Right lobe of liver (tissue), 6 donors: Measurements from ENCODE around the gene BBX. TPM values are rescaled to one million over a fixed set of nuclear protein-coding genes. Genes with fewer than 3 reads are reported as not detected.

ENCODE experiments used
- ATAC-seq, 4 donors: fragments of 200-7000 bp; cut with Tn5 transposase; one replicate each; pipeline ENCODE4 v1.9.1; 2020; ENCODE audit warnings: mild to moderate bottlenecking in 4 of 4, moderate library complexity in 4 of 4
- DNase-seq, 3 donors: peaks; one replicate each; pipeline ENCODE4 v3.0.0-alpha.2; 2020
- H3K27ac ChIP-seq, 3 donors: fragments of 200-600 bp; one replicate each; pipeline ENCODE4 v1.8.0; 2022
- H3K27me3 ChIP-seq, 2 donors: fragments of 200-600 bp; one replicate each; pipeline ENCODE4 v1.8.0; 2022
- H3K36me3 ChIP-seq, 4 donors: fragments of 200-600 bp; sonication (generic) in 1 of 4; one replicate each; pipeline versions ENCODE4 v1.5.1 to v1.8.0; 2017 to 2022; ENCODE audit warnings: control low read depth in 1 of 4
- H3K4me1 ChIP-seq, 4 donors: fragments of 200-600 bp; sonication (generic) in 1 of 4; one replicate each; pipeline versions ENCODE4 v1.5.1 to v1.8.0; 2017 to 2022; ENCODE audit warnings: control low read depth in 1 of 4
- H3K4me3 ChIP-seq, 3 donors: fragments of 200-600 bp; one replicate each; pipeline ENCODE4 v1.8.0; 2022
- H3K9me3 ChIP-seq, 4 donors: fragments of 200-600 bp; sonication (generic) in 1 of 4; one replicate each; pipeline versions ENCODE4 v1.5.1 to v1.8.0; 2017 to 2022; ENCODE audit warnings: control low read depth in 1 of 4
- POLR2A ChIP-seq: fragments of 450-650 bp; IDR thresholded peaks from one replicate; pipeline ENCODE4 v1.6.1; 2017; ENCODE audit warnings: antibody characterized with exemption, mild to moderate bottlenecking
- WGBS: methylation state at CpG from one replicate; pipeline ENCODE4 v1.1.6; 2018; ENCODE audit warnings: low coverage, low lambda C conversion rate; ENCODE audit not compliant: insufficient coverage; ENCODE audit errors: missing lambda C conversion rate; 5-methylcytosine and 5-hydroxymethylcytosine counted together
- intact Hi-C, 2 donors: fragments of 100-400 bp; cut with DNase I; formaldehyde crosslinking; loops; one replicate each; pipeline versions ENCODE4 v1.11.2 to v1.14.1; 2022
- total RNA-seq, 6 experiments: library from RNA; depleted of rRNA in 2 of 6; stranded (reverse); fragments of >200 nt in 2 of 6; fragmentation: NEBNext Ultra II Directional in 3 of 6; extraction: Animal tissue kit (Norgen Biotek cat#: 25700) in 3 of 6; gene quantifications; one replicate each; pipeline versions ENCODE4 v1.1.0 to v1.2.4, GENCODE V29; 2016 to 2023
- TF ChIP-seq, protein P1 (sequence below), 4 donors: fragments of 200-600 bp in 3 of 4; fragments of 450-650 bp in 1 of 4; IDR thresholded peaks; one replicate each; pipeline versions ENCODE4 v1.5.1 to v1.8.0; 2016 to 2022; ENCODE audit warnings: antibody characterized with exemption in 4 of 4, mild to moderate bottlenecking in 2 of 4
- donor health status: DM: no; HTN: yes; CAD: no.
- donor health status: DM: no; HTN: no; CAD: no.
- donor health status: DM: no; HTN: no; CAD: no.
- donor health status: DM: no; HTN: yes; CAD: no.
- donor health status: DM: no; HTN: yes; CAD: no.

Gene BBX
- total RNA-seq, 6 experiments from 2014 or later, result 15.0 to 22.4 (median 19.1) TPM

DNA sequence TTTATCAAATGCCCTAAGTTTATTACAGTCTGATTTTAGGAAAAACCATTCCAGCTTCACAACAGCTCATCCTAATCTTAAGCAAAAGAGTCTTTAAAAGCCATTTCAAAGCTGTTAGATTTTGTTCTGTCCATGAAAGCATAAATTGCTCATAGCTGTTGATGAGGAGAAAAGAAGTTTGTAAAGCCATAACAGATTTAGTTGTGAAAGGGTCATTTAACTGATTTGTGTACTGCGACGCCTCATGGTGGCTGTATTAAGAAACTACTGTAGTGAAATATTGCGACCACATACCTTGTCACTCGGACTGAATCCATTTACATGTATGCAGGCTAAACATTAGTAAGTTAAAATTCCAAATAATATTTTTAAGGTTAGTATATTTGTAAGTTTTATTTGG lies 20.9 kb downstream of the BBX start:
- H3K27me3 ChIP-seq, result no peaks in the 10 kb centered on the region
- TF ChIP-seq, protein P1, sequence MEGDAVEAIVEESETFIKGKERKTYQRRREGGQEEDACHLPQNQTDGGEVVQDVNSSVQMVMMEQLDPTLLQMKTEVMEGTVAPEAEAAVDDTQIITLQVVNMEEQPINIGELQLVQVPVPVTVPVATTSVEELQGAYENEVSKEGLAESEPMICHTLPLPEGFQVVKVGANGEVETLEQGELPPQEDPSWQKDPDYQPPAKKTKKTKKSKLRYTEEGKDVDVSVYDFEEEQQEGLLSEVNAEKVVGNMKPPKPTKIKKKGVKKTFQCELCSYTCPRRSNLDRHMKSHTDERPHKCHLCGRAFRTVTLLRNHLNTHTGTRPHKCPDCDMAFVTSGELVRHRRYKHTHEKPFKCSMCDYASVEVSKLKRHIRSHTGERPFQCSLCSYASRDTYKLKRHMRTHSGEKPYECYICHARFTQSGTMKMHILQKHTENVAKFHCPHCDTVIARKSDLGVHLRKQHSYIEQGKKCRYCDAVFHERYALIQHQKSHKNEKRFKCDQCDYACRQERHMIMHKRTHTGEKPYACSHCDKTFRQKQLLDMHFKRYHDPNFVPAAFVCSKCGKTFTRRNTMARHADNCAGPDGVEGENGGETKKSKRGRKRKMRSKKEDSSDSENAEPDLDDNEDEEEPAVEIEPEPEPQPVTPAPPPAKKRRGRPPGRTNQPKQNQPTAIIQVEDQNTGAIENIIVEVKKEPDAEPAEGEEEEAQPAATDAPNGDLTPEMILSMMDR (IDR thresholded peaks at IDR 0.05), result peak in 3 of 4 donors; percentile 33 to 35 (median 34)
- no peak for TF ChIP-seq POLR2A
- ATAC-seq (peak; percentile 19 to 44 (median 39)), DNase-seq (no peak)
- intact Hi-C loops, result no loop called here
- H3K4me1 ChIP-seq, result no peaks in the 10 kb centered on the region
- no peaks in the 10 kb centered on the region for H3K36me3 ChIP-seq
- WGBS, result 65% methylated on average over 4 of the region's 4 CpGs
- no peak overlapping the region for H3K4me3 ChIP-seq
- H3K9me3 ChIP-seq, result no peaks in the 10 kb centered on the region
- H3K27ac ChIP-seq, result no peak overlapping the region

DNA sequence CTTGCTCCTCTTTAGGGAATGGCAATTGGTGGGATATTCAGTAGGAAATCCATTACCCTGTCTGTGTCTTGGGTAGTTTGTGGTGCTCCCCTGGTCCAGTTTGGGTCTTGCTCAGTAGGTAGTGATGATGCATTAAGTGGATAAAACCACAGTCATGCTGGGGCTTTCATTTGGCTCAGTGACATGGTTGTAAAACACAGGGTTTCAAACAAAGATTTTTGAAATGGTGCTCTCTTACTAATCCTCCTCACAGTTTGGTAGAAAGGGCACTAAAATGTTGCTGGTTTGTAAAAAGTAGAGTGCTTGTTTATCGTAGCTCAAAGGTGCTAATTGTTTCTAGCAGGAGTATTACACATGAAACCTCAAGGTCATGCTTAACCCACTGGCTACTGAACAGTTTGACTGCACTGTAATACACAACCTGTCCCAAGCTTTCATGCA lies 22.9 kb downstream of the BBX start:
- no peaks in the 10 kb centered on the region for H3K27me3 ChIP-seq
- TF ChIP-seq POLR2A, result no peak
- TF ChIP-seq, protein P1 (IDR thresholded peaks at IDR 0.05), result no peak
- ATAC-seq, result no peak
- no peak for DNase-seq
- H3K4me3 ChIP-seq, result no peak overlapping the region
- H3K4me1 ChIP-seq, result no peaks in the 10 kb centered on the region
- intact Hi-C loops, result no loop called here
- H3K36me3 ChIP-seq, result no peaks in the 10 kb centered on the region
- H3K9me3 ChIP-seq, result no peaks in the 10 kb centered on the region
- no peak overlapping the region for H3K27ac ChIP-seq
- 67% methylated on average over 1 of the region's 1 CpG for WGBS

DNA sequence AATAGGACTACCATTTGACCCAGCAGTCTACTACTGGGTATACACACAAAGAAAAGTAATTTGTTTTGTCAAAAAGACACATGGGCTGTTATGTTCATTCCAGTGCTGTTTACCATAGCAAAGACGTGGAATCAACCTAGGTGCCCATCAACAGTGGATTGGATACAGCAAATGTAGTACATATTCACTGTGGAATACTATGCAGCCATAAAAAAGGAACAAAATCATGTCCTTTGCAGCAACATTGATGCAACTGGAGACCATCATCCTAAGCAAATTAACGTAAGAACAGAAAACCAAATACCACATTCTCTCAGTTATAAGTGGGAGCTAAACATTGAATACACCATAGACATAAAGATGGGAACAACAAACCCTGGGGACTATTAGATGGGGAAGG lies 25.8 kb downstream of the BBX start:
- H3K9me3 ChIP-seq, result no peaks in the 10 kb centered on the region
- TF ChIP-seq, protein P1 (IDR thresholded peaks at IDR 0.05), result no peak
- TF ChIP-seq POLR2A, result no peak
- no peak for DNase-seq
- no peak overlapping the region for H3K4me3 ChIP-seq
- no peaks in the 10 kb centered on the region for H3K4me1 ChIP-seq
- no peak overlapping the region for H3K27ac ChIP-seq
- 92% methylated on average over 2 of the region's 2 CpGs for WGBS
- no peak for ATAC-seq
- no peaks in the 10 kb centered on the region for H3K36me3 ChIP-seq
- intact Hi-C loops, result no loop called here
- H3K27me3 ChIP-seq, result no peaks in the 10 kb centered on the region

DNA sequence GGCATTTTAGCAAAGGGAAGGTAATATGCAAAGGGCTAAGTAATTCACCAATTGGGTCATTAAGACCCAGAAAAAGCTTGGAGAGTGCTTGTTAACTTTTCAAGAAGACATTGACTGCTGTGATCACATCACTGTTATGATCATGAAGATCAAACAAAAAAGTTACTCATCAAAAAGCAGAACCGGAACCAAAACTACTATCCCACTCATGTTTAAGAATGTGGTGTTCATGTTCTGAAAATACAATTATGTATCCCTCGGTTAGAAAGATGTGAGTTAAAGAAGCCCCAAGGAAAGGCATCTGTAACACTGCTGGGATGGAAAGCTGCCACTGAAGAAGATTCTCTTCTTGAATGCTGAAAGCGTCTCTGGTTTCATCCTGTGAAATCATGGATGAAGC lies 32.6 kb downstream of the BBX start:
- 93% methylated on average over 3 of the region's 3 CpGs for WGBS
- Histone ChIP-seq H3K4me3 (no peak overlapping the region), H3K27me3 (no peaks in the 10 kb centered on the region), H3K4me1 (no peaks in the 10 kb centered on the region), H3K27ac (no peak overlapping the region), H3K9me3 (no peaks in the 10 kb centered on the region), H3K36me3 (no peaks in the 10 kb centered on the region)
- DNase-seq (no peak), ATAC-seq (no peak)
- TF ChIP-seq, protein P1 (IDR thresholded peaks at IDR 0.05), result no peak
- no peak for TF ChIP-seq POLR2A
- intact Hi-C loops, result no loop called here

DNA sequence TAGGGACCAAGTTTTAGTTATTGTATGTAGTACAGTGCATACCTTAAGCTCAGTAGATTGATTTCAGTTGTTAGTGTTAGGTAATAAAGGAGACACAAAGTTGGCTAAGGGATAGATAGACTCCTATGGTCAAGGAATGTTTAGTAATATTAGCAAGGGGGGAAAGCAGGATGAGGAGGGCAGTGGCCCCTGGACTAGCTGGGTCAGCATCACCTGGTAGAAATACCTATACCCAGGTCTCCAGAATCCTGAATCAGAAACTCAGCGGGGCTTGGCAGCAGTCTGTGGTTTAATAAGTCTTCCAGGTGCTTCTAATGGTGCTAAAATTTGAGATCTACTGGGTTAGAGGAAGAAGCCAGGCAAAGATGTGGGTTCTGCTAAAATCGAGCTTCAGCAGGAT lies 35.0 kb downstream of the BBX start:
- no peak overlapping the region for H3K4me3 ChIP-seq
- TF ChIP-seq POLR2A, result no peak
- TF ChIP-seq, protein P1 (IDR thresholded peaks at IDR 0.05), result no peak
- H3K36me3 ChIP-seq, result no peaks in the 10 kb centered on the region
- no peaks in the 10 kb centered on the region for H3K9me3 ChIP-seq
- H3K27me3 ChIP-seq, result no peaks in the 10 kb centered on the region
- no peak for ATAC-seq
- H3K27ac ChIP-seq, result no peak overlapping the region
- WGBS, result 60% methylated on average over 1 of the region's 2 CpGs
- intact Hi-C loops, result no loop called here
- H3K4me1 ChIP-seq, result no peaks in the 10 kb centered on the region
- DNase-seq, result no peak
